CD4-positive, alpha-beta T cell treated with Interleukin-15 for 1 hour (primary cell): ENCODE results near the gene SAMD4B.
A peak's percentile ranks its signal among the peaks of the same experiment; 100 is the strongest.

ENCODE experiments used
- DNase-seq: peaks from one replicate; pipeline ENCODE4 v3.0.0-alpha.2; 2020

SAMD4B gene

DNA sequence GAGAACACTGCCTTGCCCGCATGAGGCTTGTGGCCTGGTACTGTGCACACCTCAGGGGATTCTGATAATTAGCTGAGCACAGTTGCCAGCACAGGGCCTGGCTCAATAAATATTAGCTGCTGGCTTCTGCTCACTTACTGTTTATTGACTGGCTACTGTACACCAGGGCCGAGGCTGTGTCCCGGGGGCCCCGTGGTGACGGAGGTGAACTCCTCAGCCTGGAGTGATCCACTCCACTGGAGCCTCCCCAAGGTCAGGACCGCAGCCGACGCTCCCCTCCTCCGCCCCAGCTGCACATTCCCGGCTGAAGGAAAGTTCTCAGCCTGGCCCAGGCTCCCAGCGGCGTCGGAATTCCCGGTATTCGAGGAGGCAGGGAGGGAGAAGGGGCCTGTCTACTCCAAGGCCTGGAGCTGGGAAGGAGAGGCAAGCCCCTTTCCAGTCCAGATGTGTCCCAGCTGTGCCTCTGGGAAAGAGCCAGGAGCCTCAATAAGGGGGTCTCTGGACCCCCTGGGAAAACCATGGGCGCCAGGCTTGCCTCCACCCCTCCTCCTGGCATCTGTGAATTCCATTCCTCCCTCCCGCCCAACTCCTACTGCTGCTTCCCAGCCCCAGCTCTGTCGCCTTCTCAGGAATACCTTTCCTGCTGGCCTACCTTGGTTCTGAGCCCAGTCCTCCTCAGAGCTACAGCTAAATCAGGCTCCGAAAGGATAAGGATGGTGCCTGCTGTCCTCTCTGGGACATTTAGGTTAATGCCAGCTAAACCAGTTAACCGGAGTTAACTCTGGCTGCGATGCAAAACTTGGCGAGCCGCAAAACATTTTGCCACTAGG, 86.3 kb downstream of the SAMD4B start:
- no peak for DNase-seq

- peak; percentile 89 for DNase-seq
Measured at GRCh38 chr19:39430675-39431593, 88.7 kb downstream of the SAMD4B start.

GRCh38 chr19:39432677-39433025, 90.4 kb downstream of the SAMD4B start:
- DNase-seq, result no peak

DNA sequence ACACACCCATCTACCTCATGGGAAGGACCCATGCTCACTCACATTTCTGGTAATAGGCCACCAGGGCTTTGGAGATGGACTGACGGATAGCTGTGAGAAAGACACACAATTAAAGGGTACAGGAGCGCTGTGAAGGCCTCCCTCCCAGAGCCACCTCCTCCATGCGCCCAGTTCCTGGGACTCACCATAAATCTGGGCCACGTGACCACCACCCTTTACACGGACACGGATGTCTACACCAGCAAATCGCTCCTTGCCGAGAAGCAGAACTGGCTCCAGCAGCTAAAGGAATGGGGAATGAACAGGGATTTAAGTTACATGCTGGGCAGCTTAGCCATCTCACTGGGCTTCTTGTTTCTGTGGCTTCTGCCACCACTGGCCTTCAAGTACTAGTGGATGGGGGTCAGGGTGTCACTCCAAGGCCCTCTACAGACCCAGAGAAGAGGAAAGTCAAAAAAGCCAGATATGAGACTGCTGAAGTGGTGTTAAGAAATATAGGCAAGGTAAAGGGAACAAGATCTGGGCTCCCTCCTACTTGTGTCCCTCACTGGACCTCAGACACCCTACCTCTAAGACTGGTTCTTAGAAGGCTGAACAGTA, 91.4 kb downstream of the SAMD4B start:
- DNase-seq, result no peak

DNA sequence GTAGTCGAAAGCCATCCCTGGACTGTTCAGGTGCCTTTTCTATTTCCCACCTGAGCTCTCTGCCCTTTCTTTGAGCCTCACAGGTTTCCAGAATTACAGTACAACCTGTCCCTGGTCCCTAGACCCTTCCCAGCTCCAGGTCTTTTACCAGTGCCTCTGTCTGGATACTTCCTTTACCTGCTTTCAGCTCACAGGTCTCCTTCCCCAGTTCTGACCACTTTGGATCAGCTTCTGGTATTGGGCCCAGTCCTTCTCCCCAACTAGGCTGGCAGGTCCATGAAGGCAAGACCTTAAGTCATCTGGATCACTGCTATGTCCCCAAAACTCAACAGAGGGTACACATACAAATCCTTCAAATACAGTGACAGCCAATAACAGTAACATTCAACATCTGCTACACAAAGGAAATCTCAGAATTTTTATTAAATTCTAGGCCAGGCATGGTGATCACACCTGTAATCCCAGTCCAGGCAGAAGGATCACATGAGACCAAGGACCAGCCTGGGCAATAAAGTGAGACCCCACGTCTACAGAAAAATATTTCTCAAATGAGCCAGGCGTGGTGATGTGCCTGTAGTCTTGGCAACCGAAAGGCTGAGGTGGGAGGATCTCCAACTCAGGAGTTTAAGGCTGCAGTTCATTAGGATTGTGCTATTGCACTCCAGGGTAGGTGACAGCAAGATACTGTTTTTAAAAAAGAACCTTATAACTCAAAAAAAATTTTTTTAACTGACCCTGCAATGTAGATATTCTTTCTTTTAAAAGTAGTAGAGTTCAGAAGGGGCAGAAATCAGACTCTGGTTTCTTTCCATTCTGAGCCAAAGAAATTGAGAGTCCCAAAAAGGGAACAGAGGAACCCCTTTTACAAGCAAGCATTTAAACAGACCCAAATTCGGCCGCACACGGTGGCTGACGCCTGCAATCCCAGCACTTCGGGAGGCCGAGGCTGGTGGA, 92.2 kb downstream of the SAMD4B start:
- no peak for DNase-seq
